HG03565 (cell line): ENCODE measurements around the gene KRT71.

Experiments used
- ATAC-seq: cut with Tn5 transposase; IDR thresholded peaks from one replicate; pipeline ENCODE4 v1.9.1; 2021; ENCODE audit warnings: mild to moderate bottlenecking, moderate library complexity; ENCODE audit not compliant: unreplicated experiment

The KRT71 gene

DNA sequence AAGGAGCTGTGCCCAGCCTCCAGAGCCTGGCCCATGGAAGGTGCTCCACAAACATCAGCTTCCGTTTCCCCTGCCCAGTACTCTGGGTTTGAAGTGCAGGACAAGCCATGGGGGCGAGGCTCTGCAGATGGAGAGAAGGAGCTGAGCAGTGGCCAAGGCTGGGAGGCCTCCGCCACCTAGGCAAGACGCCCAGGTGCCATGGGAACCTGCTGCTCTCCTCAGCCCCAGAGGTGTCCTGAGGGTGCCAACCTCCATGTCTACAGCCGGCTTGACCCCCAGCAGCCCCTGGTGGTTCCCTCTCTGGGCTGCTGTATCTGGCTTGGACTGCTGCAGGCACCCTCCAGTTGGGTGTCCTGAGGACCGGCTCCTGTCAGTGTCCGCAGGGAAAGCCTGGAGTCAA is 12.4 kb downstream of the KRT71 start:
- ATAC-seq, result no peak

DNA sequence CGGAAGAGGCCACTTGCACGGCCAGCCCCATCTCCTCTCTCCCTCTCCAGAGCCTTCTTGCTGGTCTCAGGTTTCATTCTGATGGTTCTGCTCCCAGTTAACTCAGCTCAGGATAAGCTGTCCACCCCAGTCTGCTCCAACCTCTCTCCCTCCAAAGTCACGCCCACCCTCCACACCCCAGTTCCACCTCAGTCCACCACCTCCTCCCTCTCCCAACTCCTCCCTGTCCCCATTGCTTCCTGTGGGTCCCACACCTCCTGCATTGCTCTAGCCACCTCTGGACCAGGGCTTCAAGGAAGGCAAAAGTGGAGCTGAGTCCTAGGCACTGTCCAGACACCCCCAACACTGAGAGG is 13.1 kb downstream of the KRT71 start:
- ATAC-seq, result no peak

DNA sequence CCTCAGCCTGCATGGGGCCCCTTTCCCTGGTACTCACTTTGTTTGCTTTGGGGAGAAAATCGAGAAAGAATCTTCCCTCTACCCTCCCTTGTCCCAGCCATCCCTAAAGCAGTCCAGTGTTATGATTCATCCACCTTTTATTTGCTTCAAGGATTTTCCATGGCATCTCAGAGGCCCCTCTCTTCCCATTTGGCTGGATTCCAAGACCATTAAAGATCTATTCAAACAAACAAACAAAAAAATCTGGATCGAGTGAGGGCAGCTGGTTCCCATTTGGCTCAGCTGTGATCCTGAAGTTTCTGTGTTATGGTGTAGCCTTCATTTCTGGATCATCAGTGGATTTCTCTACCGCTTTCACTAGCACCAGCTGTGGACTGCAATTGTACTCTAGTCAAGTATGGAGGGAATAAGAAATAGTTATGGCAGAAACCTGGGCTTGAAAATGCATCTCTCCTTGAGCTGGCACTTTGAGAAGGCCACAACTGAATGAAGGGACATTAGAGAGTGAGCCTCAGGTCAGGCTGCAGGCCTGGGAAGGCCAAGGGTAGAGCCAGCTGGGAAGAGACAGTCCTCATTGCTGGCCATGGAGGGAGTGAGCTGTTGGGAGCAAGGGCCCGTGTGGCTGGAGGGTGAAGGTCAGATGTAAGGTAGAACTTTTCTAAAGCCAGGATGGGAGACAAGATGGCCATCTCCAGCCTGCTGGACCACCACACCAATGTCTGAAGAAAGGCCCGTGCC is 13.7 kb downstream of the KRT71 start:
- no peak for ATAC-seq

DNA sequence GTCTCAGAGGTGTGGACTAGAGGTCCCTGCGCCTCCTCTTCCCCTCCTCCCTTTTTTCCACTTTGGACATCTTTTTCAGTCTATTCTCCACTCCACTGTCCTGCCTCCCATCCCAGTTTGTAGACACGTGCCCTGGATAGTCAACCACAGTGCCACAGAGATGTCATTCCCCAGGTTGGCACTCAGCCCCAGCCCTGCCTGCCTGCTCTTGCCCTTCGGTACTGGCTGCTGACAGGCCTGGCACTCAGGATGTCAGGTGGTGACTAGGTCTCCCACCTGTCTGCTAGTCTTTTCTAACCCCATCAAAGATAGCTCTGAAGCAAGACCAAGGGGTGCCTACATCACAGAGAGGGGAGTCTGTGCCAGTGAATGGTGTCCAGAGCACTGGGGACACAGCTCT is 15.8 kb downstream of the KRT71 start:
- no peak for ATAC-seq

DNA sequence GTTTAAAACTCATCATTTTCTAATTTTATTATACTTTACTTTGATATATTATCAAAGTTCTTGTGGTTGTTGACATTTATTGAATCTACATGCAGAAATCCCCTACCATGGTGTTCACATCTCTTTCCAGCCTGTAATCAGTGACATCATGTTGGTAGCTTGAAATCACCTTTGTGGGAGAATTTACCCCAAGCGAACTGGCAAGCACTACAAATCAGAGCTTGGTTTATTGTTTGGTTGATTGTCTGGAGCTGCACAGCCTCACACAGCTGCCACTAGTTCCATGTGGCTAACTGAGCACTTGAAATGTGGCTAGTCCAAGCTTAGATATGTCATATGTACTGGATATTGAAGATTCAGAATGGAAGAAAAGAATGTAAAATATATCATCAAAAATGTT is 17.4 kb downstream of the KRT71 start:
- no peak for ATAC-seq

DNA sequence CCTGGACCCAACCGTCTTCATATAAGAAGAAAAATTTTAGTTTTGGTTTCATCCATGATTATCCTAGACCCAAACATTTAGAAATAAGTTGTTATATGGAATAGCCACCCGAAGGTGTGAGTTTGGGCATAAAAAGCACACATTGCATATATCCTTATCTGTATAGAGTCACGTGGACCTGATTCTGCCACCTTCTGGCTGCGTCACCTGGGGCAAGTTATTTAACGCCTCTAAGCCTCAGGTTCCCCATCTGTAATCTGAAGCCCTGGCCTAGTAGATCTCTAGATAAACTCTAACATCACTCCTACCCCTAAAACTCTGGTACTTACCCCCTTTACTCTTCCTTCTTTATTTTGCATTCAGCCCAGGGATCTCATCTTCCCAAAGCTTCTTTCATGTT is 18.5 kb downstream of the KRT71 start:
- no peak for ATAC-seq

DNA sequence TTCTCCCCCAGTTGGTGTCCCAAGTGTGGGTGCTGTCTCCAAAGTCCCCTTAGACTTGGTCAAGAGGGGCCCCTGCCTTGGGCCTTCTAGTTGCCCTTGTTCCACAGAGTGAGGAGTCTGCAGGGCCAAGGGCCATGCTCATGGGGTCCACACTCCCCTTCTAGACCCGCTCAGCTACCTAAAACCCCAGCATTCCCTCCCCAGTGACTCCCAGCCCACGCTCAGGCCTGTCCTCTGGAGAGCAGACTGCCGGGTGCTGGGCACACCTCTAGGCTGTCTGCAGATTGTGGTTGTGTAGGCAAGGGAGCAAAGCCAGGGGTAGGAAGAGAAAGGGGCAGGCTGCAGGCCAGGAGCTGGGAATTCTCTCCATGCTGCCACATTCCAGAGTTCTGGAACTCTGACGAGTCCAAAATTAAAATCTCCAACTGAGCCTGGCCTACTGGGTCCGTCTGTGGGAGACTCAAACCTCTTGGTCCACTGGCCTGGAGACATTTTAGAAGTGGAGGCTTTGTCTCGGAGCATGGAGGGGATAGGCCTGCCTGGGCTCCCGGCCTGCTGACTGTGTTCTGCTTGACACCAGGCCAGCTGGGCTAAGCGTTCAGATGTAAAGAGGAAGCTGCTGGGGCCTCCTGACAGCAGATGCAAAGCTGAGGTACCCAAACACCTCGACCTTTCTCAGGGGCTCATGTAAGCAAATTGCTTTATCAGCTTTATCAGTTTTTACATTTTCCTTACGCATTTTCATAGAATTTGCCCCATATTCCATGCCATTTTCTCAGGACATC is 19.1 kb downstream of the KRT71 start:
- no peak for ATAC-seq

DNA sequence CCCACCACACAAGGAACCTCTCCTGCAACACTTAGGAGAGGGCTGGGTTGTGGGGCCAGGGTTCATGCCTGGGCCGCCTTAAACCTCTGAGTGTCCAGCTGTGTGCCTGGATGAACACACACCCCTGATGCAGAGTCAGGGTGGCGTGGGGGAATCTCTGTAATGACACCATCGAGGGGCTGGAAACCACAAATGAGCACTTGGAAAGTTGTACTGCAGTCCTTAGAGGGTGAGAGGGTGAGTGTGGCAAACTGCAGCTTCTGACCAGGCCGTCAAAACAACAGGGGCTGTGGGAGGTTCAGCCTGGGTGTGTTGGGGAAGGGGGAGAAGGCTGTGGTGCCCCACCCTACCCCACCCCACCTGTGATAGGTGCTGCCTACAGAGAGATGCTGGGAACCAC is 20.3 kb downstream of the KRT71 start:
- no peak for ATAC-seq

DNA sequence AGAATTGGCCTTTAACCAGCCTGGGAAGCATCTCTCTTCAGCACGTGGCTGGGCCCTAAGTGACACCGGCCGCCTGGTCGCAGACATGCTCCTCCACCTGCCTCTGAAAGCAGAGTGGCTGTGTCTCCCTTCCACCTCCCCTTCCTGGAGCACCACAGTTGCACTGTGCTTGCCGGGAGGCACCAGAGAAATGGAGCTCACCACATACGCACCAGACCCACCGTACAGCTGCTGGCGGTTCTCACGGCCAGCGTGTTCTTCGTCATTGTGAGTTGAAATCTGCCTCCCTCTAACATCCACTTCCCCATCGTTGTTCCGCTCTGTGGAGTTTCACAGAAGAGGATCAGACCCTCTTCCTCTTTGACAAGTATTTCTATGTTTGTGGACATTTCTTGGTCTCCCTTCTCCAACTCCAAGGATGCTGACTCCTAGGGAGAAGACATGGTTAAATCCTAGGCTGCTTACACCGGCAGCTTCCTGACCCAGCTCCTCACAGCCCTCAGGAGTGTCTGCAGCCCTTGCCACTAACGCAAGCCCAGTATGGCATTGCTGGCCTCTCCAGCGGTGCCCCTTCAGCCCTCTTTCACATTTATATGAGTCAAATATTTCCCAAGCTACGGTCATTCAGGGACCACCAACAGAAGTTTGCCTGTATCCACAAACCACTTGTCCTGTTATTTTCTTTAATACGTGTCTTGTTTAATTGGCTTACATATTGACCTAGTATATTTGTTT is 21.2 kb downstream of the KRT71 start:
- ATAC-seq, result no peak

DNA sequence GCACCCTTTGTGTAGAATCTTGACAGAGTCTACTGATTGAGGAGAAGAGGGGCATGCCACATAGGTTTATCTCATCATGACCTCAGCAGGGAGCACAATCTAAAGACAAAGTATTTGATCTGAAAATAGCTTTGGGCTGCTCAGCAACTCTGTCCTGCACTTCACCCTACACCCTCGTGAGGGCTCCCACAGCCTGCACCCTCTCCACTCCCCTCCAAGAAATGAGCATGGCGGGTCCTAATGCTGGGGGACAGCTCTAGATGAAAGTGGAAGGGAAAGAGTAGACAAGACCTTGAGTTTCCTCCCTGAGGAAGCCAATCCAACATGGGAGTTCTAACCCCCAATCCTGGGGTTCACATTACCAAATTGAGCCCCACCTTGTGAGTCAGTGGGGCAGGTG is 22.0 kb downstream of the KRT71 start:
- no peak for ATAC-seq

DNA sequence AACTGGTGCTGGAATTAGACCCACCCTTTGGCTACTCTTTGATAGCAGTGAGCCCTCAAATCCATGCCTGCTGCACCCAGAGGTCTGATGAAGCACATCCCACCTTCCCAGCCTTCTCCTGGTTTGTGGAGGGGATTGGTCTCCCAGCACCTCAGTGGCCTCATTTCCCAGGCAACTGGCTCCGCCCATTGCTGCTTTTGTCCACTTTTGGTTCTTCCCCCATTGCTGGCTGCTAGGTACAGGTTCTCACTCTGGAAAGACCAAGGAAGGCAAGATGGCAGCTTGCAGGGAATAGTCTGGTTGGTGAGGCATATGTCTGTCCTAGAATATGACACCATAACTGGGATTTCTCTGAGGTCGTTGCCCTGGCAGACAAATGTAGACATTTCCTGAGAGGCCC is 22.6 kb downstream of the KRT71 start:
- no peak for ATAC-seq

DNA sequence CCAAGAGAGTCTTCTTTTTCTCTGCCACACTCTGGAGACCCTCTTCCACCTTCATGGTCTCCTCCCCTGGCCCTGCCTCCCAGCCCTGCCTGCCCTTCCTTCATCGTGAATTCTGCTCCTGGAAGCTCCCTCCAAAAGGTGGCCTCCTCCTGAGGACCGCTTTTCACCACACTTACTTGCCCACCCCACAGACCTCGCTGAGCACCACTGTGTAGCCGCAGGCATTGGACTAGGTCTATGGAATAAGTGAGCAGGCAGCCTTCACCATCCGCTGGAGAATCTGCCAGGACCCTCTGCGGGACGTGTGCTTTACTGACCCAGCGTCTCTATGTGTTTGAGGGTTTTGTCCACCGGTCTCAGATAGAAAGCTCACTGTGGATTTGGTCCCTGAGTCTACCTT is 23.1 kb downstream of the KRT71 start:
- ATAC-seq, result no peak

DNA sequence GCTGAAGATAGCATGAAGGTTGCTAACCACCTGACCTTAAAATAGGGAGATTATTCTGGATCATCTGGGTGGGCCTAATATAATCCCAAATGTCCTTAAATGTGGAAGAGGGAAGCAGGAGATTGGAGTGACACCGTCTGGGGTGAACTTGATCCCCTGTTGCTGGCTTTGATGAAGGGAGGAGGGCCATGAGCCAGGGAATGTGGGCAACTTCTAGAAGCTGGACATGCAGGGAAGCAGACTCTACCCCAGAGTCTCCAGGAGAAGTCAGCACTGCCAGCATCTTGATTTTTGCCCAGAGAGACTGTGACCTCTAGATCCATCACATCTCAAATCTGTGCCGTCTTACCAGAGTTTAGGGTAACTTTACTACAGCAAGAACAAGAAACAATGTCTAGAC is 23.5 kb downstream of the KRT71 start:
- no peak for ATAC-seq

DNA sequence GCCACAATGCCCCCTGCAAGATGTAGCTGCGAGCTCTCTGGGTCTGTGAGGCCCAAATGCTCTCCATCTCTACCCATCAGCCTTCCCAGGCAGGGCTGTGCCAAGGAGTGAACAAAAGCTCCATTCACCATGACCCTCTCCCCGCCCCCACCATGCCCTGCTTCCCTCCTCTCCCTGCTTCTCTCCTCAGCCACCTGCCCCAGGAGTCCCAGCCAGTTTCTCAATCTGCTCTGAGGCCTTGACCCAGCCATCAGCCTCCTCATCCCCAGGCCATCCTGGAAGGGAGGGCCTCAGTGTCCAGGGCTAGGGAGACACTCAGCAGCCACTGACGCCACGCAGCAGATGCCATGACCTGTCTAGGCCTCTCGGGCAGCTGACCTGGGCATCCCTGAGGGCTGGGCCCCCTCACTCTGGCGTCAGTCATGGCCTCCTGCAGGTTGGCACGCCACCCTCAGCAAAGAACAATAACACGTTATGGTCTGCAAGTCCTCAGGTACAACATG is 24.3 kb downstream of the KRT71 start:
- ATAC-seq, result no peak

DNA sequence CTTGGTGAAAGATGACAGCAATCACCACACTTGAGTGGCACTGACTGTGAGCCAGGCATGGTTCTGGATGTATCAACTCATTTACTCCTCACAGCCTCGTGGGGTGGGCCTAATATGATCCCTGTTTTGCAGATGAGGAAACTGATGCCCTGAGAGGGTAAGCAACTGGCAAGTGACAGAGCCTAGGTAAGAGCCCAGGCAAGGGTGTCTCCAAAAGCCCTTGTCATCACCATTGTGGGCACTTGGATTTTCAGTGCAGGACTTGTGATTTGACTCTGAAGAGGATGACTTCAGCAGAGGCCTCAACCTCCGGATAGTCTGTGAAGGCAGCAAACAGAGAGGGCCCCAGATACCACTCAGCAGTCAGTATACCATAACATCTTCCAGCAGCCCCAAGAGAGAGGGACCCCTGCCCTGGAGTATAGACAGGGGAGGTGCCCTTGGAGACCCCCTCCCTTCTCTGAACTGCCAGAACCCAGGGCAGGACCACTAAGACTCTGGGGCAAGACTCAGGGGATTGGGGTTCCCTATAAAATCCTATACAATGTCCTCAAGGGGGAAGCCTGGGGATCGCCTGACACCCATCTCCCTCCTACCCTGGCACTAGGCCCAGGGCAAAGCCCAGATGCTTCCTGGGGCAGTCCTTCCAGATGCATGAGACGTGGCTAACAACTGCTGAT is 25.7 kb downstream of the KRT71 start:
- no peak for ATAC-seq

DNA sequence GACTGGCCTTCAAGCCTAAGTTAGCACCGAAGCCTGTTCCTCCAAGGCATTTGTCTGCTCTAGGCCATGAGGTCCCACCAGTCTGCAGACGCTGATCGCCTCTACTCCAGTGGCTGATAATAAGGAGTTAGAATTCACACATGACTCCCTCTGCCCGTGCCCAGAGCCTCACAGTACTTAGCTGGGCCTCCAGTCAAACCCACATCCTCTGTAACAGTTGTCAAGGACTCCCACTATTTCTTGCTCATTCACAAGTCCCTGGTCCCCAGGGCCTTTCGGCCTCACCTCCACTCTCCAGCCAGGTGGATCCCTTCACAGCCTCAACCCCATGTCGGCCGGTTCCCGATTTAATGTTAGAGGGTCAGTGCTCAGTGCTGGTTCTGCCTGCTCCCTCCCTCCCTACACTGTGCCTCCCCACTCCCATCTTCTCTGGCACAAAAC is 26.4 kb downstream of the KRT71 start:
- no peak for ATAC-seq

DNA sequence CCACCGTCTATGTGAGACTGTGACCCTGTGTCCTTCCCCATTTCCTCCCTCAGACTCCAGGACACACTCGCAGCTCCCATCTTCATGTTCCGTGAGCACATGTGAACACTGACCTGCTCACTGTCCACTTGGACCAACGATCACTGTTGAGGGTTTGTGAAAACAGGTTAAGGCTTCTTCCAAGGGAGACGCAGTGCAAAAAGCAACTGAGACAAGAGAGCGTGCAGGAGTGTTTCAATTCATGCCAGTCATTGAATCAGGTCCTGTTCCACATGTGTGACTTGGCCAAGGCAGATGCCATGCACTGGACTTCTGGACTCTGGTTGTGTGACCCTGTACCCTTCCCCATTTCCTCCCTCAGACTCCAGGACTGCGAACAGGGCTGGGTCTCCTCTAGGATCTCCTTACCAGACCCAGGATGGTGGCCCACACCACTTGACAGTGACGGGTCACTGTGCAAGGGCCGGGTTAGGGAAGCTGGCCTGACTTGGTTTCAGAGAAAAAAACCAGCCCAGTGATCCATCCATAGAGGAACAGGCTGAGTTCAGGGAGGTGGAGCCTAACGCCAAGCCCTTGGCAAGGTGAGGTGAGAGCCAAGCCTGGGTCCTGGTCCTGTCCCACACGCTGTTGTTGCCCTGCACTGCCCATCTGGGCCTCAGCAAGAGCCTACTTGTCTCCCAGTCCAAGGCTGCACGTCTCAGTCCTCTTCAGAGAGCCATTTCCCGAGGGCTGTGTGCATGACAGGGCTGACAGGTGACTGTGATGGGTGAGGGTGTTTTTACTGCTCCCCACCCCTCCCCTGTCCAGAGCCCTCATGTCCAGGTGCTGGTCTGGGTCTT is 27.1 kb downstream of the KRT71 start:
- ATAC-seq, result no peak

DNA sequence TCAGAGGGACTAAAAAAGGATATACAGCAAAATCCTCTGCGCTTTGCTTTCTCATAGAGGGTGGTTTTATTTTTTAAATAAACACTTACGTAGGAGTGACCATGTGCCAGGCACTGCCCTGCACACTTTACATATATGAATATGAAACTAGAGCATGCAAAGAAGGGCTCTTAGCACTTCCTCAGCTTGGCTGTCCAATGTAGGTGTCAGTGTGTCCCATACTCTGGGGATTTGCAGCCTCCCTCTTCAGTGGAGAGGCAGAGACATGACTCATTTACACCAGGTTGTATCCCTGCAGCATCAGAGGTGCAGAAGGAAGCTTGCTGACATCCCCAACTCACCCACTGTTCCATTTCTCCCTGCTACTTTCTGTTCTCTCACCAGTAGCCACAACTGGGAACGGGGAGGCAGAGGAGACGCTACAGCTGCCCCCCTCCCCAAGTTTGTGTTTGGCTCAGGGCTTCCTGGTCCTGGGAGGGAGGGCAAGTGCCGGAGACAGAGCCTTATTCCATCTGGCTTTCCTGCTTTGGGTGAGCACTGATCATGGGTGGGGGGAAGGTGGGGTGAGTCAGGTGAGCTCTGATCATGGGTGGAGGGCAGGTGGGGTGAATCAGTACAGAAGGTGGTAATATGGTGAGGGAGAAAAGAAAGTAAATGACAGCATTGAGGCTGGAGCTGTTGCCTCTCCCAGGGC is 27.9 kb downstream of the KRT71 start:
- no peak for ATAC-seq

DNA sequence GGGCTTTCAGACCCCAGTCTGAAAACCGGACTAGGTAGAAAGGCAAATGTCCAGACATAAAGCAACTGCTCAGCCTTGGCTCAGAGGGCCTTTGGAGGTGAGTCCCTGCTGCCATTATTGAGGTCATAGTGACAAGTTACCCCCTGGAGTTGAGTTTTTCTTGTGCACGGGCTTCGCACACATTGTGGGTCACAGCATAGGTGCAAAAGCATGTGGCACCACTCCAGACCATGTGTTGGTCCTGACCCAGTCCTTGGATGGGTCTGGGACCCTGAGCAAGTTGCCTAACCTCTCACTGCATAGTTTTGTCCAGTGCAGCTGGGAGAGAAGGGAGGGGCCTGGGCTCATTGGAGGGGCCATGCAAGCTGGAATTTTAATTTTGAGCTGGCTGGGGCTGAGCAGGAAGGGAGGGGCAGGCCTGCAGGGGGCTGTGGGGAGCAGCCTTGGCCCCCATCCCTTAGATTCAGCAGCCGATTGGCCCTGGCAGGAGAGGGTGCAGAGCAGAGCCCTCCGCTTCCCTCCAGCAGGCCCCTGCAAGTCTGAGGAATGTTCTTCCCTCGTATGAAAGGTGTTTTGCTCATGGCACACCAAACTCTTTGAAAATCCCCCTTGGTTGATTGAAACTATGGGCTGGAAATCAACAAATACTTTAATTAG is 28.6 kb downstream of the KRT71 start:
- no peak for ATAC-seq
